Activated CD8-positive, alpha-beta memory T cell treated with anti-CD3 and anti-CD28 coated beads, Interleukin-2, amount 50 U/mL, for 1 hour (primary cell): Measurements from ENCODE around the gene ICOS.
"Not testable (repeated sequence)": the region's sequence is repeated elsewhere in the genome, so short reads cannot be mapped to it uniquely, and the experiment has no call there.

Experiments
- DNase-seq: peaks from one replicate; pipeline ENCODE4 v3.0.0-alpha.2; 2020; ENCODE audit errors: extremely low read depth

Gene ICOS

DNA sequence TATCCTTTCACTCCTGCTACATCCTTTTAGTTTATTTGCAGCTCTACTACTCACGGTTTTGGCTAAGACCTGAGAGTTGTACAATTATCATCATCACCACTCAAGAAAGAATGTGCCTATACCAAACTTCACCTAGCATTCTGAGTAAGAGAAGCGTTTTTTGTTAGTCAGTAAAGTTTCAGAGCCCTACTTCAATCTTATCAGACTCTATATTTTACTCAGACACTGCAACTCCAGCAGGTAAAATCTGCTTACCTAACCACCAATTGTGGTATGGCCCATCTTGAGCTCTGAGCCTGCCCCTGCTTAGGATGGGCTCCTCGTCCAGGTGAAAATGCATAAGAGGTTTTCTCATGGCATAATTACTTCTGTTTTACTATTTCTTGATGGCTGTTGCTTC, 37.1 kb downstream of the ICOS start:
- no peak for DNase-seq

DNA sequence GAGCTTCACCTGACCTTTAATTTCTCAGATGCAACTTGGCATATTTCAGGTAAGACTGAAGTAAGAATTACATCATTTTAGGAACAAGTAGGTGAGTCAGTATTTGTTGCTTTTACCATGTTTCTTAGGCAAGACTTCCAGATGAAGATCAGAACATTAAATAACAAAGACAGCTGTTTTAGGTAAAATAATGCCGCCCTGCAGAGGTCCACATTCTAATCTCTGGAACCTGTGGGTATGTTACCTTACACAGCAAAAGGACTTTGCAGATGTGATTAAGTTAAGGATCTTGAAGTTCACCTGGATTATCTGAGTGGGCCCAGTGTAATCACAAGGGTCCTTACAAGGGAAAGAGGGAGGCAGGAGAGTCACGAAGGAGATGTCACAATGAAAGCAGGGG, 39.3 kb downstream of the ICOS start:
- no peak for DNase-seq

GRCh38 chr2:203982276-203982675, 45.7 kb downstream of the ICOS start:
- no peak for DNase-seq

DNA sequence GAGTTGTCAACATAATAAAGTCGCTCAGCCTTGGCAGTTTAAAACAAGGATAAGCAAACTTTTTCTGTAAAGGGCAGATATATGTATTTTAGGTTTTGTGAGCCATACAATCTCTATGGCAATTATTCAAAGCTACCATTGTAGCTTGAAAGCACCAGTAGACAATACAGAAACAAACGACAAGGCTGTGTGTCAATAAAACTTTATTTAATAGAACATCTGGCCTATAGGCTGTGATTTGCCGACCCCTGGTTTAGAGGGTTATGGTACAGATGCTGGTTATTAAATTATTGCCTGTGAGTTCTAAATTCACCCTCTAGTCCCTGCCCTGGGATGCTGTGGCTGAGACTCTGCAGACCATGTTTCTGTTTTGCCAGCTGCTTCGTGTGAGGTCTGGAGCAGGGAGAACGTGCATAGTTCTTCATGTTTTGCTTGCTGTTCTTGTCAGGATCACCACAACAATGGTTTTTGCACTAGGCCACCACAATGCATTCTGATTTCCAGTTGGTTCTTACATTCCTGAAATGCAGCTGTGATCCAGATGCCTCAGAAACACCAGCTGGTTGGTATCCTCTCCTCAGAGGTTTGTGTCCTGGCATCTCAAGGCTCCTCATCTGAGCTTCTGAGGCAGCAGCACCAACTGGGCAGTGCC, 46.6 kb downstream of the ICOS start:
- DNase-seq: no peak

GRCh38 chr2:203985978-203986377, 49.4 kb downstream of the ICOS start:
- not testable (repeated sequence) for DNase-seq

DNA sequence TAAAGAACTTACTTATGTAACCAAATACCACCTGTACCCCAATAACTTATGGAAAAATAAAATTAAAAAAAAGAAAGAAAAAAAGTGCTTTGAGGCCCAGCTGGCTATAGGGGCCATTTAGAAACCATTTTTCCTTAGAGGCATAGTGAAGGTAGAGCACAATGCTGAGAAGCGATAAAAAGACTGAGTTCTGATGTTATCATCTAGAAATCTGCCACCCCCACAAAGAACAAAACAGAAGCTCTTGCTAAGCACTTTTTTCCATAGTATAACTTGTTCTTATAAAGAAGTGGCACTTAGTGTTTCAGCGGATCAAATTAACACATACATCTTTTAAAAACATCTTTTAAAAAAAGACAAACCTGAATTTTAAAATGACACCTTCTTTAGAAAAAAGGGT, 51.4 kb downstream of the ICOS start:
- no peak for DNase-seq

DNA sequence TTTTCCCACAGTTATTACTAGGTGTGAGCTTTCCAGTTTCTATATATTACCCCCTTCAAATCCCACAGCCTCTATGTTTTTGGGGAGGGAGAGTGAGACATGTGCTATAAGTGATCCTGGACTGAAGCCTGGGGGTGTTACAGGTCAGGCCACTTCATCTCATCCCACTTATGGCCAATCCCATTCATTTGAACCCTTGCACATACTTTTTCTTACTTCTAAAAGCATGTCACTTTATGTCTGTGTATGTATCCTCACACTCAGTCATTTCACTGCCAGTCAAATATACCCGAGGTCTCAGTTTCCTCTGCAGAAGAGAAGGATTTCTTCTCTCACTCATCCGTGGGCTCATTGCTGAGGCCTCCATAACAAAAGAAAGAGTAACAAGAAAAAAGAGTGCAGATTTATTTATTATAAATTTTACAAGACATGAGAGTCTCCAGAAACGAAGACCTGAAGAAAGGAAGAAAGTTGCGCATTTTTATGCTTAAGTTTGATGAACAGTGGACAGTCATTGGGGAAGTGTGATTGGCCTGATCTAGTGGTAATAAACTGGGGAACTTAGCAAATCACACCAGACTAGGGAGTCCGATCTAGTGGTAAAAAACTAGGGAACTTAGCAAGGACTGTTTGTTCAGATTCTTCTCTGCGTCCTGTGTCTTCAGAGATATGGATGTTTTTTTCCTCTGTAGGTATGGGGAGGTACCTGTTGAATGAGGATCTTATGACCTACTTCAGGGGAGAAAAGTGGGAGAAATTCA, 52.1 kb downstream of the ICOS start:
- no peak for DNase-seq

DNA sequence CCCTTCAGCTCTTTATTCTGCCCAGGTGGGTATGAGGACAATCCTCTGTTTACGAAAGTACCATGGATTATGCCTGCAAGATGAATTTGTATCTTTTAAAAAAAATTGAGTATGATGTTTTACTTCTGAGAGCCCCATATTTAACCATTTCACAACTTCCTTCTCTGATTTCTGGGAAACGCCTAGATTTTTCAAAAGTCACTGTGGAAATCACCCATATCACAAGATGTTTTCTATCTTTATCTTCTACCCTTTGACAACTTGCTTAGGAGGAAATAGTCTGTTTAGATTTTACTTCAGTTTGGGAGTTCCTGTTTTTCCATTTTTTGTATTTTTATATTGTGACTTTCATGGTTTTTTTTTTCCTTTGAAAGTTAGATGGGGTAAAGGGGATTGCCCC, 53.0 kb downstream of the ICOS start:
- no peak for DNase-seq

- no peak for DNase-seq
Observed at GRCh38 chr2:203992509-203992908, 55.9 kb downstream of the ICOS start.

DNA sequence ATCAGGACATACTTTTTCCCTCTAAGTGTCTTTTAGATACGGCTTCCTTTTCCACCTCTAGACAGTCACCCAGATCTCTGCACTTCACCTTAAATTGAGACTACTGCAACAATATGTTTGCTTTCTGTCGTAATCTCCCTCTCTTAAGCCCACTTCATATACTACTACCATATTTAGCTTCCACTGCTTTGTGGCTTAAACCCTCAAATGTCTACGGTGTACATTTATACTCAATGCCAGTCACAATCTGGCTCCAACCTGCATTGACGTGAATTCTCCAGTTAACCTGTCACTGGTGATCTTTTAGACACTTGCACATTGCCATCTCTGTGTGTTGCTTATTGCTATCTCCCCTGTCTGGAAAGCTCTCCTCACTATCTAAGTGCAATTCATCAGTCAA, 56.4 kb downstream of the ICOS start:
- no peak for DNase-seq

DNA sequence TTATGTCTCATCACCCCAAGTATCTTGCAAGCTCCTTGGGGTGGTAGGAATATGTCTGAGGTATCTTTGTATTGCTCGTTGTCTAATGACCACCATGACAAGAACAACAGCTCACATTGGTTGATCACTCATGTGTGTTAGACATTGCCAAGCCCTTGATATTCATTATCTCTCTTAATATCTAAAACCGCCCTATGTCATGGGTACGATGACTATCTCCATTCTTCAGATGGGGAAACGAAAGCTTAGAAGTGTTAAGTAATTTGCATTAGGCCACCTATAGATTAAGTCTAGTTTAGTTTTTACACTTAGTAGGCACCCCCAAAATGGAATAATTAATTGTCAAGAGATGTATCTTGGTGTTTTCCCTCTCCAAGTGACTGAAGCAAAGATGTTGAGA, 57.0 kb downstream of the ICOS start:
- DNase-seq: no peak

DNA sequence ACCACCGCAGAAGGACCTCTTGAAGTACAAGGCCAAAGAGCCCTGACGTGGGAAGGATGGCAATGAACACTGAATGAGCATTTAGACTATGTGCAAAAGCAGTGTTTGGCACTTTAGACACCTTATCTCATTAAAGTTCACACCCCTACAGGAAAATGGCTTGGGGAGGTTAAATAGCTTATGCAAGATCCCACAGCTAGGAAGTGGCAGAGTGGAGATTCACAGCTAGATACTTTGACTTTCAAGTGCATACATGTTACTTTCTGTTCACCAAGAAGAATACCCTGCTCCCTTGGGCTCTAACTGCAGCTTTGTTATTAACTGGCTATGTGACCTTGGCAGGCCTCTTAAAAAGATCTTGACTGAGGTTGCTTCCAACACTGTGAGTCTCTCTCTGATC, 58.2 kb downstream of the ICOS start:
- DNase-seq: no peak

DNA sequence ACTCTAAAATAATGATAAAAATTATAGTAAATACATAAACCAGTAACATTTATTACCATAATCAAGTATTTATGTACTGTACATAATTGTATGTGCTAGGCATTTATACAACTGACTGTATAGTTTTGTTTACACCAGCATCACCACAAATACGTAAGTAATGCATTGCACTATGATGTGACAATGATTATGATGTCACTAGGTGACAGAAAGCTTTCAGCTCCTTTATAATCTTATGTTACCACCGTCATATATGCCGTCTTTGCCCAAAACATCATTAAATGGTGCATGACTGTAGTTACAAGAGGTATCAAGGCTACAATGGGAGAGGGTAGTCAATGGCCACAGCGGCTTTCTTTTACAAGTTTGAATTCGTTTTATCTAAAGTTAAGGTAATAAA, 60.1 kb downstream of the ICOS start:
- DNase-seq: no peak

DNA sequence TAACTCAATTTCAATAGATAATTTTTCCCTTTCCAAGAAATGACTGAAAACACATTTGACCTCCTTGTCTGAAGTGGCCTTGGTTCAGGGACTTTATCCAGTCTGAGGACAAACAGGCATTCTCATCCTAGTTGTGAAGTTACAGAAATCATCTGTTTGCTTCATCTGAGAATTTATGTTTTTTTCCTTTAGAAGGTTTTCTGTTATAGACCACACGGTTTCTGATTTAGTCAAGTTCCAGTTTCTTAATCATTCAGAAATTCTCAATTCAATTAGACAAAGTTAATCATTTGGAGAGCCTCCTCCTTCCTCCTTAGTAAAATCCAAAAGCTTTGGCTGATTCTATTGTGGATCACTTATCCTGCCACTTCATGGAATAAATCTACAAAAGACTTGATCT, 60.9 kb downstream of the ICOS start:
- no peak for DNase-seq

GRCh38 chr2:203997980-203998809, 61.6 kb downstream of the ICOS start:
- DNase-seq: no peak

DNA sequence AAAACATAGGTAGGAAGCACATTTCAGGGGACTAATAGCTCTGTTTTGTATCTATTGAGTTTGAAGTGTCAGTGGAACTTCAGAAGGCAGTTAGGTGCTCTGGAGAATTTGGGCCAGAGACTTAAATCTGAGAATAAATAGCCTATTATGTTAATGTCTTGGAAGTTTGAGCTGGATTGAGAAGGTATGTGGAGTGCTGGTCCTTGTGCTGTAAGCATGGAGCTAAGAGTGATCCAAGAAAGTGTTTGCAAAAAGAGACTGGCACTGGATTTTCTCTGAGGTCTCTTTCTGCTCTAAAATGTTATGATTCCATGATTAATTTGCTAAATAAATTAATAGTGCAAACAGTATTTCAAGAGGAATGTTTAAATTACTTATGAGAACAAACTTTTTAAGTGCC, 63.3 kb downstream of the ICOS start:
- DNase-seq: no peak

DNA sequence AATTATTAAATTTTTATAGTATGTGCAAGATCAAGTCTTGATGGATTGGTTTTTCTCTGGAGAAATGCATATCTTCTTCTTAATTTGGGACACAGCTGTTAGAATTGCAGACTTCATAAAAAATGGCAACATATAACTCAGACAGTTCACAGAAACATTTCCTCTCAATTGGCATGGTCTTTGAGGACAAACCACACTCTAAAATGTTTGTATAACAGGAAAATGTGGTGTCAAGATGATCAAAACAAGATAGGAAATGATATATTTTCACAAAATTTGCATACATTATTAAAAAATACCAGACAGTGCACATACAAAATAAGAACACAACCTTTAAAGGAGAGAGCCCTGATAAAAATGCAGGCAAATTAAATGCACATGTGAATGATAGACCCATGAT, 63.9 kb downstream of the ICOS start:
- no peak for DNase-seq

GRCh38 chr2:204003276-204003990, 66.9 kb downstream of the ICOS start:
- no peak for DNase-seq

- DNase-seq: no peak
Observed at GRCh38 chr2:204004912-204005311, 68.3 kb downstream of the ICOS start.

DNA sequence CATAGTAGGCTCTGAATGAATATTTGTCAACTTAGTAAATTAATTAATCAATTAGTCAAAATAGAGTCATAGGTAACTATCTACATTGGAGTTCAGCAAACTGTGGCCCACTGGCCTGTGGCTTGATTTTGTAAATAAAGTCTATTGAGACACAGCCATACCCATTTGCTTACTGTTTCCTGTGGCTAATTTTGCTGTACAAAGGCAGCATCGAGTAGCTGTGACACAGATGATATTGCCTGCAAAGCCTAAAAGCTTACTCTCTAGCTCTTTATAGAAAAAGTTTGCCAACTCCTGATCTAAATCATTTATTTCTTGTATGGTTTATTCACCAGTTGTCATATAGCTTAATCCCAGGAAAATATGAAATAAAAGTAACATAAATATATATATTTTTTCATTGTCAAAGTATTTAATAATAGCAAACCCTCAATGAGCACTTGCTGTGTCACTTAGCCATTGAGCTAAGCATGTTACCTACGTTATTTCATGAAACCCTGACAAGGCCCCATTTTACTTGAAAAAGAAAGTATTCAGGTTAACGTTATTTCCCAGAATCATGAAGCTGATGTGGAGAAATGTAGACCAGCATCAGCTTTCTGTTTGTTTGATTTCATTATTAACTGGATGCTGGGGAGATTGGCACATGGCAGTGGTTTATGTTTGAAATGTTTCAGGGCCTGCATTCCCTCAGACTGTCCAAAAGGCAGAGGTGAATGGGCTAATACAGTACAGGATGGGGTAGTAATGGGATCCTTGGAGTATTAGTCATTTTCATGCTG, 69.6 kb downstream of the ICOS start:
- no peak for DNase-seq

- no peak for DNase-seq
Observed at GRCh38 chr2:204008352-204008751, 71.8 kb downstream of the ICOS start.
